ENCODE measurements around the gene FBXL7.

FBXL7 gene

DNA sequence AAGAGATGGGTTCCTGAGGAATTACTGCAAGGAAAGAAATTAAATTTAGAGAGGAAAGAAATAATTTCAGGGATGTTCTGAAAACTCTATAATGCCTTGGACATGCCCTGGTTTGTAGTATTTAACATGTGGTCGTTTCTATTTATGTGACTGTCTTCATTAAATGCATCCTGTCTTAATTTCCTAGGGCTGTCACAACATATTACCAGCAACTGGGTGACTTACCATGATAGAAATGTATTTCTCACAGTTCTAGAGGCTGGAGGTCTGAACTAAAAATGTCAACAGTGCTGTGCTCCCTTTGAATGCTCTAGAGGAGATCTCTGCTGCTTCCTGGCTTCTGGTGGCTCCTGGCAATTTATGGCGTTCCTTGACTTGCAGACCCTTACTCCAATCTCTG is 287.7 kb downstream of the FBXL7 start:
- DNase-seq: no peak

GRCh38 chr5:15789642-15790041 is 289.7 kb downstream of the FBXL7 start:
- no peak for DNase-seq

- DNase-seq: no peak
These were observed 290.6 kb downstream of the FBXL7 start for GRCh38 chr5:15790446-15791018.

DNA sequence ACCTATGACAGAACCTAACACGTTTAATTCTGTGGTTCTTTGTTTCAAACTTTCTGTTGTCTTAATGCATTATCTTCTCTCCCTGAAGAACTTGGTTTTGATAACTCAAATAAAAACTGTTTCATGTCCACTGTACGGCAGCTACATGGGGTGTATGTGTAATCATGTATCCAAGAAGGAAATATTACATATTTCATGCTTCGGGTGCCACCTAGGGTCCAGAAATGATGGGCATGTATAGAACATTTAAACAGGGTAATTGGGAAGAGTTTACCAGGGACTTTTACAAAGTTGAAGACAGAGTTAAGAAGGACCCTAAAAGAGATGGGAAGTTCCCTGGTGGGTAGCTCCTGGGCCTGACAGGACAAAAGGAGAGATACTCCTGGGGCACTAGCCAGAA is 291.3 kb downstream of the FBXL7 start:
- DNase-seq: no peak

GRCh38 chr5:15791859-15792258 is 291.9 kb downstream of the FBXL7 start:
- DNase-seq: no peak

GRCh38 chr5:15794052-15794985 is 294.3 kb downstream of the FBXL7 start:
- DNase-seq: no peak

GRCh38 chr5:15796096-15796495 is 296.1 kb downstream of the FBXL7 start:
- no peak for DNase-seq

DNA sequence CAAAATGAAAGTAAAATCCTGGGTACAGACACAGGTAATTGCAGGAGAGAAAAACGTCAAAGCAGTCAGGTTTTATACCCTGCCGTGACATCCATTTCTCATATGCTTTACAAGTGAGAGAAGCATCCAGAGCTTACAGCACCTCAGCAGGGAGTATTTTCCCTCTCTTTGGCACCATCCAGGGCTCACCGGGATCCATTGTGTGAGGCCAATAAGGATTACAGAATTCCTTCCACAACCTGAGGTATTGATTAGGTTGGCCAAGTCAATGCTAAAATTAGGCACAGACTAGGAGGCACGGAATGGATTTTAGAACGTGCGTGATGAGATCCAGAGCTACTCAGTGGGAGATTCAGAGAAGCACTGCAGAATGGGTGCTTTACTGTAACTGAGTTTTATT is 296.6 kb downstream of the FBXL7 start:
- DNase-seq: no peak

- DNase-seq: no peak
These were observed 297.1 kb downstream of the FBXL7 start for GRCh38 chr5:15797116-15797515.

- no peak for DNase-seq
These were observed 298.0 kb downstream of the FBXL7 start for GRCh38 chr5:15798006-15798405.

- no peak for DNase-seq
These were observed 299.0 kb downstream of the FBXL7 start for GRCh38 chr5:15799014-15799413.

GRCh38 chr5:15799612-15800011 is 299.6 kb downstream of the FBXL7 start:
- DNase-seq: no peak

DNA sequence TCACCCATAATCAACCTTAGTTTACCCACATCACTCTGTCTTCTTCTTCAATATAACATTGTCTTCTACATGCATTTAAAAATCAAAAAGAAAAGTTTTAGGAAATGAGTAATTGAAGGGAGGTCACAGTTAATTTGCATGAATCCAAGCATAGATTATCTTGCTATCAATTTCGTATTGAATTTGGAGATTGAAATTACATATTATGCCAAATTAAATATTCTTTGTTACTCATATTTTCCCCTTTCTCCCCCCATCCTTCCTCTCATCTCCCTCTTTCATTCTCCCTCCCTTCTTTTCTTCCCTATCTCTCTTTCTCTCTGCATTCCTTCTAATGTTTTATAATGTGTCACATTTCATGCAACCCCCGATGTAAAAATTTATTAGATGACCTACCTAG is 303.3 kb downstream of the FBXL7 start:
- DNase-seq: no peak

DNA sequence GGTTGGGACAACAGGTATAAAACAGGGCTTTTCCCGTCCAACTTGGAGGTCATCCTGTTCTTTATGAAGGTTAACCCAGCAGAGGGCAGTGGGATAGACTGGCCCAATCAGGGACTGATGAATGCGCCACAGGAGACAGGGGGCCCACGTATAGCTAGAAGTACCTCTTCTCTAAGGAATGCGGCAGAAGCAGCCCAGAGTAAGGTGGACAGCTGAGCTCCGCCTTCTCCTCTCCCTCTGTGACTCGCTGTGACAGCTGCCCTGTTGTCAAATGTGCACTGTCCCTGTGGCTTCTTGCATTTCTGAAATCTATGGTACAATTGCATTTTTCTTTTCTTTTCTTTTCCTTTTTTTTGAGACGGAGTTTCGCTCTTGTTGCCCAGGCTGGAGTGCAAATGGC is 306.6 kb downstream of the FBXL7 start:
- no peak for DNase-seq

GRCh38 chr5:15807248-15807647 is 307.3 kb downstream of the FBXL7 start:
- no peak for DNase-seq

- no peak for DNase-seq
These were observed 307.9 kb downstream of the FBXL7 start for GRCh38 chr5:15807871-15808270.

GRCh38 chr5:15808577-15808976 is 308.6 kb downstream of the FBXL7 start:
- DNase-seq: no peak

DNA sequence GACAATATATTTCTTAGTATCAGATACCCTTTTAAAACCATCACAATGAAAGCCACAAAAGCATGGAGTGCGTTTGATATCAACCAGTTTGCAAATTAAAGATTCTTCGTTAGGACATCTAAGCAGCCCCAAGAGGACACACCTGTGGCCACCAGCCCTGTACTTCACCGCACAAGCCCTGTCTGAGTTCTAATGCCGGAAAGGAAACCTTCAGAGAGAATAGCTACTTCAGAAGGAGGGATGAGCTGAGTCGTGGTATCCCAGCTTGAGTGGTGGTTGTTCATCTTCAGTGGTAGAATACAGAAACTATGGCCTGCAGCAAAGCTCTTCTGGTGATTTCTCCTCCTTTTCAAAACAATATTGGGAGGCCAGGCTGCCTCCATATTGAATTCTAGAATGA is 319.6 kb downstream of the FBXL7 start:
- no peak for DNase-seq

GRCh38 chr5:15821506-15821905 is 321.5 kb downstream of the FBXL7 start:
- DNase-seq: no peak

DNA sequence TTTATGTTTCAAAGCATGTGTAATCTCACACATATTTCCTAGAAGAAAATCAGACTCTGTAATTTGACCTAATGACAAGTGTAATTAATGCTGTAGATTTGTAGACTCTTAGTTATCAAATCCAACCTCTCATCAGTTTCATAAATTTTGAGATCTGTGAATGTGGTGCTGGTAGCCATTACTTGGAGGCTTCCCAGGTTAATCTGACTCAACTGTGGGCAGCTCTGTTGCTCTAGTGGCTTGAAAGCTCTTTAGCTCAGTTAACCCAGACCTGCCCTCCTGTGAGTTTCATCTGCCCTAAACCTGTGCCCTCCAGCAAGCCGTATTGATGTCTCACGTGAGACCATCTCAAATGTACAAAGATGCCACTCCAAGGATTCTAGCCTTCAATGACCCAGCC is 323.4 kb downstream of the FBXL7 start:
- no peak for DNase-seq

- DNase-seq: no peak
These were observed 327.8 kb downstream of the FBXL7 start for GRCh38 chr5:15827741-15828140.

DNA sequence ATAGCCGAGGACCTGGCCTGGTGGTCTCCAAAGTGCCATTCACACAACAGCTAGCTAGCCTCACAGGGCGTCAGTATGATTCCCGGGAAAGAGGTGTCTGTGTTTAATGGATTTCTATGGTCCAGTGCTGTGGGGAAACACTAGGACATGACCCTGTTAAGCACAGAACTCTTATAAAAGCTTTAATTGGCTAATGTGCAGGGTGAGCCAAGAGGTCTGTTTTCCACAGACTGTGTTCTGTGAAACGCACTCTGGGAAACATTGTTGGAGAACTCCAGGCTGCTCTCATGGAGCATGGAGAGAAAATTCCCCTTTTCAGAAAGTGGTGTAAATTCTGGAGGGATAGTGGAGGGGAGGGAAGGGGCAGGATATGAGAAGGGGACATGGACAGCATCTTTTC is 331.4 kb downstream of the FBXL7 start:
- no peak for DNase-seq

DNA sequence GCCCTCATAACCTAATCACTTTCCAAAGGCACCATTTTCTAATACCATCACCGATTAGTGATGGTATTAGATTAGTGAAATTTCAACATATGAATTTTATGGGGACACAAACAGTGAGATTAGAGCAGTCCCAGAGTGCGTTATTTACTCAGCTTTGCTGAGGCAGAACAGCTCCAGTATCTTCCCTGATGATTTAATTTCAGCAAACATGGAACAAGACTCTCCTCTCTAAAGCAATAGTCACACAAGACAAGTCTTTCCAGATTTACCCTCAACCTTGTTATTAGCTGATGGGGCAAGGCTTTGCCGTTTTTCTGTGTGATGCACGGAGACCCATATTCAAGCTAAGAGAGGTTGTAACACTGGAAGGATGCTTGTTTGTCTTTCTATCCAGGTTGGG is 333.4 kb downstream of the FBXL7 start:
- DNase-seq: no peak

DNA sequence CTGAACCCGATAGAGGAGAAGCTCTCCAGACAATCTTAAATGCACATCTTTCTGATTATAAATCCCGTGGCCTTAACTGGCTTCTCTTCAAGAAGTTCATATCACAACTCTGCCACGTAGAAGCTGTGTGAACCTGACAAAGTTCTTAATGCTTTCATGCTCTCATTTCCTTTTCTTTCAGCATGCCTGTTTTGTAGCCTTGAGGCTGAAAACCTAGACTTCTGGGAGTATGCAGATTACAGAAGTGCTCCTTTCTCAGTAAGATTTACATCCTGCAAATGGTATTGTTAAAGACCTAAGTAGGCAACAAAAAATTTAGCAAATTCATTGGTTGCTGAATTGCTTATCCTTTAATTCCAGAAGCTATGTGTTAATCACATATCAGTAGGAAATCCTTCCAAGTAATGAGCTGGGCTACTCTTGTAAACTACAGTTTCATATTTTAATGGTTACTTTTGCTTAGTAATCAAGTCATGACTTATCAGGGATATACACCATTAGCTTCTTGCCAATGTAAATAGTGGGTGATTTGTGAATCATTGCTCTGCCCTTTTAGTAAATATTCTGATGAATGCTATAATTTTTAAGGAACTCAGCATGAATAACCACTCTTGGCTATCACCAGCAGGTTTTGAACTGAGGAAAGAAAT is 334.7 kb downstream of the FBXL7 start:
- DNase-seq: no peak

Measured in CD4-positive, alpha-beta T cell treated with Interleukin-17A for 4 hours (primary cell).